Measurements from ENCODE around the gene MT1A. TPM values are rescaled to one million over a fixed set of nuclear protein-coding genes. Genes with fewer than 3 reads are reported as not detected.
A peak's percentile ranks its signal among the peaks of the same experiment; 100 is the strongest.

Gene MT1A
- total and polyA plus RNA-seq, 5 donors from 2014 or later = not detected

GRCh38 chr16:56628486-56629350 is 9.7 kb upstream of the MT1A start:
- H3K4me3 ChIP-seq (ENCODE audit: low read depth, low read length) = no peak overlapping the region
- Mint-ChIP-seq H3K27ac (peak overlapping the region in 1 of 3 donors; percentile 32), H3K9me3 (no peaks in the 10 kb centered on the region), H3K36me3 (no peaks in the 10 kb centered on the region), H3K4me1 (peaks cover 3 to 32% (median 17%) of the 10 kb centered on the region in 4 donors), H3K27me3 (peaks cover 36% of the 10 kb centered on the region), H3K4me3 (peak overlapping the region in 1 of 4 donors; percentile 77)
- ATAC-seq (ENCODE audit: low read depth in 2 of 2) (no peak), DNase-seq (no peak)
- H3K27me3 ChIP-seq (ENCODE audit: control insufficient read depth, insufficient read depth, low read length) = peaks cover 11% of the 10 kb centered on the region
- no peaks in the 10 kb centered on the region for H3K9me3 ChIP-seq (ENCODE audit: control insufficient read depth in 2 of 2, low read length in 2 of 2)
- H3K27ac ChIP-seq (ENCODE audit: insufficient read depth, low read length, poor library complexity, severe bottlenecking) = no peak overlapping the region
- H3K36me3 ChIP-seq (ENCODE audit: control insufficient read depth, insufficient read depth, low read length) = no peaks in the 10 kb centered on the region
- peaks cover 27% of the 10 kb centered on the region for H3K4me1 ChIP-seq (ENCODE audit: control insufficient read depth, insufficient read depth, low read length, poor library complexity, severe bottlenecking)

DNA sequence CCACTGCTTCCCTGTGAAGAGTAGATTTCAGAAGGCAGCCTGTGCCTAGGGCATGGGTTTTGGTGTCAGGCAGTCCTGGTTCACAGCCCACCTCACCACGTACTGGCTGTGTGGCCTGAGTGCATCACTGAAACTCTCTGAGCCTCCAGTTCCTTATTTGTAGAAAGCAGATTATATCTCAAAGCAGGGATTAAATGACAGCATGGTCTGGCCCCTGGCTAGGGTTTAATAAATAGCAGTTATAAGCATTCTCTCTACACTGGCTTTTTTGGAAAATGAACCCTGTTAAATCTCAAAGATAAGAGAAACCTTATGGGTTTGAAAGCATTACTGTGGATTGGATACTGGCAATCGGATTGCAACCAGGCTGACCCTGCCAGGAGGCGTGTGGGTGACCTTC is 8.9 kb upstream of the MT1A start:
- H3K27me3 Mint-ChIP-seq = peaks cover 44% of the 10 kb centered on the region
- H3K27ac ChIP-seq (ENCODE audit: insufficient read depth, low read length, poor library complexity, severe bottlenecking) = no peak overlapping the region
- H3K36me3 ChIP-seq (ENCODE audit: control insufficient read depth, insufficient read depth, low read length) = no peaks in the 10 kb centered on the region
- H3K9me3 ChIP-seq (ENCODE audit: control insufficient read depth in 2 of 2, low read length in 2 of 2) = no peaks in the 10 kb centered on the region
- no peak overlapping the region for H3K27ac Mint-ChIP-seq
- no peaks in the 10 kb centered on the region for H3K36me3 Mint-ChIP-seq
- ATAC-seq (ENCODE audit: low read depth in 2 of 2) (no peak), DNase-seq (no peak)
- peaks cover 0 to 29% (median 18%) of the 10 kb centered on the region in 4 donors for H3K4me1 Mint-ChIP-seq
- H3K9me3 Mint-ChIP-seq = no peaks in the 10 kb centered on the region
- H3K4me1 ChIP-seq (ENCODE audit: control insufficient read depth, insufficient read depth, low read length, poor library complexity, severe bottlenecking) = peaks cover 28% of the 10 kb centered on the region
- H3K4me3 Mint-ChIP-seq = no peak overlapping the region
- peaks cover 15% of the 10 kb centered on the region for H3K27me3 ChIP-seq (ENCODE audit: control insufficient read depth, insufficient read depth, low read length)
- no peak overlapping the region for H3K4me3 ChIP-seq (ENCODE audit: low read depth, low read length)

- Histone ChIP-seq H3K4me1 (ENCODE audit: control insufficient read depth, insufficient read depth, low read length, poor library complexity, severe bottlenecking) (peaks cover 28% of the 10 kb centered on the region), H3K27ac (ENCODE audit: insufficient read depth, low read length, poor library complexity, severe bottlenecking) (no peak overlapping the region), H3K27me3 (ENCODE audit: control insufficient read depth, insufficient read depth, low read length) (peaks cover 15% of the 10 kb centered on the region), H3K36me3 (ENCODE audit: control insufficient read depth, insufficient read depth, low read length) (no peaks in the 10 kb centered on the region), H3K9me3 (ENCODE audit: control insufficient read depth in 2 of 2, low read length in 2 of 2) (no peaks in the 10 kb centered on the region), H3K4me3 (ENCODE audit: low read depth, low read length) (no peak overlapping the region)
- Mint-ChIP-seq H3K27me3 (peaks cover 50% of the 10 kb centered on the region), H3K27ac (no peak overlapping the region), H3K4me1 (peaks cover 0 to 34% (median 21%) of the 10 kb centered on the region in 4 donors), H3K9me3 (peaks cover 0 to 1% (median 0%) of the 10 kb centered on the region in 7 donors), H3K4me3 (peak overlapping the region in 2 of 4 donors; percentile 6 to 63), H3K36me3 (no peaks in the 10 kb centered on the region)
- ATAC-seq (ENCODE audit: low read depth in 2 of 2) (no peak), DNase-seq (no peak)
Measured at GRCh38 chr16:56630134-56630533, 8.3 kb upstream of the MT1A start.

DNA sequence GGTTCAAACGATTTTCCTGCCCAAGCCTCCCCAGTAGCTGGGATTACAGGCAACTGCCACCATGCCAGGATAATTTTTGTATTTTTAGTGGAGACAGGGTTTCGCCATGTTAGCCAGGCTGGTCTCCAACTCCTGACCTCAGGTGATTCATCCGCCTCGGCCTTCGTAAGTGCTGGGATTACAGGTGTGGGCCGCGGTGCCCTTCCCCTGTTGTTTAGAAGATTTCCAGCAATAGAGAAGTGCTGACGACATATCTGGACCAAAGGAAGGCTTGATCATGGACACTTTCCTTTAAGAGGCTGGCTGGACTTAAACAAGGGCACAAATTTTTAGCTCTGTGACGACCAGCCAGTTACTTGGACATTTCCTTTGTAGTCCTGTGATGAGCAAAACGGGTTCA is 7.3 kb upstream of the MT1A start:
- Histone ChIP-seq H3K4me3 (ENCODE audit: low read depth, low read length) (no peak overlapping the region), H3K9me3 (ENCODE audit: control insufficient read depth in 2 of 2, low read length in 2 of 2) (no peaks in the 10 kb centered on the region), H3K4me1 (ENCODE audit: control insufficient read depth, insufficient read depth, low read length, poor library complexity, severe bottlenecking) (peaks cover 26% of the 10 kb centered on the region), H3K27ac (ENCODE audit: insufficient read depth, low read length, poor library complexity, severe bottlenecking) (no peak overlapping the region), H3K36me3 (ENCODE audit: control insufficient read depth, insufficient read depth, low read length) (no peaks in the 10 kb centered on the region), H3K27me3 (ENCODE audit: control insufficient read depth, insufficient read depth, low read length) (peaks cover 17% of the 10 kb centered on the region)
- H3K27me3 Mint-ChIP-seq = peaks cover 58% of the 10 kb centered on the region
- peaks cover 0 to 1% (median 0%) of the 10 kb centered on the region in 7 donors for H3K9me3 Mint-ChIP-seq
- no peak for DNase-seq
- peak overlapping the region in 1 of 4 donors; percentile 53 for H3K4me3 Mint-ChIP-seq
- ATAC-seq (ENCODE audit: low read depth in 2 of 2) = no peak
- peaks cover 0 to 33% (median 20%) of the 10 kb centered on the region in 4 donors for H3K4me1 Mint-ChIP-seq
- H3K27ac Mint-ChIP-seq = no peak overlapping the region
- no peaks in the 10 kb centered on the region for H3K36me3 Mint-ChIP-seq

DNA sequence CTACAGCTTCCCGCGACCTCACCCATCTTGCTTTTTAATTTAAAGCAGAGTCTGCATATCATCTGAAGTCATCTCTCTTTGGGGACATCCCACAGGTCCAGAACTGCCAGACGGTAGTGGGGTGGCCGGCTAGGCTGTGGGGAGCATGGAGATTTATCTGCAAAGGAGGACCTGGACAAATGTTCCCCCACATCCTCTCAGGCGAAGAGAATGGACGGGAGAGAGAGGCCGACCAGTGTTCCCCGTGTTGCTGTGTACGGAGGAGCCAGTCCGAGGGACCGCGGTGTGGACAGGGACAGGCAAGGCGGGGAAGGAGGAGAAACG is 6.7 kb upstream of the MT1A start:
- Histone ChIP-seq H3K9me3 (ENCODE audit: control insufficient read depth in 2 of 2, low read length in 2 of 2) (no peaks in the 10 kb centered on the region), H3K4me1 (ENCODE audit: control insufficient read depth, insufficient read depth, low read length, poor library complexity, severe bottlenecking) (peaks cover 20% of the 10 kb centered on the region), H3K36me3 (ENCODE audit: control insufficient read depth, insufficient read depth, low read length) (no peaks in the 10 kb centered on the region), H3K27me3 (ENCODE audit: control insufficient read depth, insufficient read depth, low read length) (peaks cover 21% of the 10 kb centered on the region), H3K4me3 (ENCODE audit: low read depth, low read length) (no peak overlapping the region), H3K27ac (ENCODE audit: insufficient read depth, low read length, poor library complexity, severe bottlenecking) (no peak overlapping the region)
- Mint-ChIP-seq H3K4me3 (peak overlapping the region in 3 of 4 donors; percentile 36 to 86 (median 53)), H3K36me3 (no peaks in the 10 kb centered on the region), H3K9me3 (peaks cover 0 to 1% (median 0%) of the 10 kb centered on the region in 7 donors), H3K4me1 (peaks cover 0 to 33% (median 18%) of the 10 kb centered on the region in 4 donors), H3K27ac (peak overlapping the region in 2 of 3 donors; percentile 49 to 69), H3K27me3 (peaks cover 64% of the 10 kb centered on the region)
- DNase-seq = no peak
- no peak for ATAC-seq (ENCODE audit: low read depth in 2 of 2)

DNA sequence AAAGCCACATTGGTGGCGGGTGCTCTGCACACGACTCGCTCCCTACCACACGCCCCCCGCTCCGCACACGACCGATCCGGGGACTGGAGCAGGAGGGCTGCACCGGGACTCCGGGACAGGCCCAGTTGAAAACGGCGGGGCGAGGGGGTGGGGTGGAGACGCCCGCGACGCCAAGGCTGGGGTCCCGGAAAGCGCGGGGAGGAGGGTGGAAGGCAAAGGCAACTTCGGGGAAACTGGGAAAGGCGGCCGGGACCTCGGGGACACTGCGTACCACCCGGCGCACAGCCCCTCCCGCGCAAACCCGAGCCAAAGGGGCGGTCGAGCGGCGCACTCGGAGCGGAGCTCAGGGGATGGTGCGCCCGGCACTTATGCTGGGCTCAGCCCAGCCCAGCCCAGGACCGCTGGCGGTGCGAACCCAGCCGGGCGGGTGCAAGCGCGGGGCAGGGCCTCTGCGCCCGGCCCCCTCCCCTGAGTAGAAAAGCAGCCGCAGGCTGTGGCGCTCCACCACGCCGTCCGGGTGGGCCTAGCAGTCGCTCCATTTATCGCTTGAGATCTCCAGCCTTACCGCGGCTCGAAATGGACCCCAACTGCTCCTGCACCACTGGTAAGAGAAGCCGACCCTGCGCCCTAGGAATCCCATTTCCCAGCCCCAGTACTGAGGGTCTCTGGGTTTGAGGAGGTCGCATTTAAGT is 6.2 kb upstream of the MT1A start, which contains the start of gene MT1M:
Gene MT1M, plus strand, starts transcription at position 504 of the 692 bp plus-strand sequence. Its CDS starts 73 bp downstream, at position 577.
- Mint-ChIP-seq H3K27me3 (peaks cover 69% of the 10 kb centered on the region), H3K36me3 (no peaks in the 10 kb centered on the region), H3K4me3 (peak within 1 kb of the TSS; percentile 36 to 86 (median 53)), H3K27ac (peak within 1 kb of the TSS in 2 of 3 donors; percentile 49 to 69), H3K9me3 (peaks cover 0 to 1% (median 0%) of the 10 kb centered on the region in 7 donors), H3K4me1 (peaks cover 0 to 37% (median 16%) of the 10 kb centered on the region in 4 donors)
- Histone ChIP-seq H3K36me3 (ENCODE audit: control insufficient read depth, insufficient read depth, low read length) (no peaks in the 10 kb centered on the region), H3K27me3 (ENCODE audit: control insufficient read depth, insufficient read depth, low read length) (peaks cover 24% of the 10 kb centered on the region), H3K27ac (ENCODE audit: insufficient read depth, low read length, poor library complexity, severe bottlenecking) (no peak within 1 kb of the TSS), H3K9me3 (ENCODE audit: control insufficient read depth in 2 of 2, low read length in 2 of 2) (no peaks in the 10 kb centered on the region), H3K4me1 (ENCODE audit: control insufficient read depth, insufficient read depth, low read length, poor library complexity, severe bottlenecking) (peaks cover 19% of the 10 kb centered on the region), H3K4me3 (ENCODE audit: low read depth, low read length) (no peak within 1 kb of the TSS)
- DNase-seq = no peak
- peak in 1 of 2 donors; percentile 40 for ATAC-seq (ENCODE audit: low read depth in 2 of 2)

DNA sequence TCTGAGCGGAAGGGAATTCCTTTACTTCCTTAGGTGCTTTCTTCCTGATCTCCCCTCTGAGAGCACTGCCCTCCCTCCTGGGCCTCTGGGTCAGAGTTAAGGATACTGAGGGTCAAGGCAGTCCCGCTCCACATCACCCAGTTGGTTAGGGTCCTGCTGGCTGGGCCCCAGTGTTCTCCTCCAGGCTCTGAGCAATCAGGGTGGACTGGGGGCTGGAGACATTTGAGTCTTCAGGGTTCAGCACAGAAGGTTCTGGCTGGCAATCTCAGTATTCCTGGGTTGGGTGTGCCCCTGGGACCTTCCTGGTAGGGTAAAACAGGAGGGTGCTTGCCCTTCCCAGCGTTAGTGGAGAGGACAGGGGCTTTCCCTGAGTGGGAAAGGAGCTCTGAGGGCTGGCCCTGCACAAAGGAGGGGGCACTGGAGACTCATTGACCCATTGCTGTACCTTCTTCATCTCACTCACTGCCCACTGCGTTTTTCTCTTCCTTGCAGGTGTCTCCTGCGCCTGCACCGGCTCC is 5.6 kb upstream of the MT1A start:
- H3K4me1 Mint-ChIP-seq = peaks cover 0 to 43% (median 19%) of the 10 kb centered on the region in 4 donors
- no peak overlapping the region for H3K27ac Mint-ChIP-seq
- Histone ChIP-seq H3K27ac (ENCODE audit: insufficient read depth, low read length, poor library complexity, severe bottlenecking) (no peak overlapping the region), H3K4me1 (ENCODE audit: control insufficient read depth, insufficient read depth, low read length, poor library complexity, severe bottlenecking) (peaks cover 19% of the 10 kb centered on the region), H3K4me3 (ENCODE audit: low read depth, low read length) (no peak overlapping the region), H3K9me3 (ENCODE audit: control insufficient read depth in 2 of 2, low read length in 2 of 2) (no peaks in the 10 kb centered on the region), H3K36me3 (ENCODE audit: control insufficient read depth, insufficient read depth, low read length) (no peaks in the 10 kb centered on the region), H3K27me3 (ENCODE audit: control insufficient read depth, insufficient read depth, low read length) (peaks cover 29% of the 10 kb centered on the region)
- ATAC-seq (ENCODE audit: low read depth in 2 of 2) (no peak), DNase-seq (no peak)
- H3K36me3 Mint-ChIP-seq = no peaks in the 10 kb centered on the region
- H3K27me3 Mint-ChIP-seq = peaks cover 75% of the 10 kb centered on the region
- H3K4me3 Mint-ChIP-seq = peak overlapping the region in 3 of 4 donors; percentile 46 to 66 (median 53)
- H3K9me3 Mint-ChIP-seq = peaks cover 0 to 1% (median 0%) of the 10 kb centered on the region in 7 donors

Data from CD4-positive, CD25-positive, alpha-beta regulatory T cell (primary cell).